ENCODE data around the gene YIPF1.

DNA sequence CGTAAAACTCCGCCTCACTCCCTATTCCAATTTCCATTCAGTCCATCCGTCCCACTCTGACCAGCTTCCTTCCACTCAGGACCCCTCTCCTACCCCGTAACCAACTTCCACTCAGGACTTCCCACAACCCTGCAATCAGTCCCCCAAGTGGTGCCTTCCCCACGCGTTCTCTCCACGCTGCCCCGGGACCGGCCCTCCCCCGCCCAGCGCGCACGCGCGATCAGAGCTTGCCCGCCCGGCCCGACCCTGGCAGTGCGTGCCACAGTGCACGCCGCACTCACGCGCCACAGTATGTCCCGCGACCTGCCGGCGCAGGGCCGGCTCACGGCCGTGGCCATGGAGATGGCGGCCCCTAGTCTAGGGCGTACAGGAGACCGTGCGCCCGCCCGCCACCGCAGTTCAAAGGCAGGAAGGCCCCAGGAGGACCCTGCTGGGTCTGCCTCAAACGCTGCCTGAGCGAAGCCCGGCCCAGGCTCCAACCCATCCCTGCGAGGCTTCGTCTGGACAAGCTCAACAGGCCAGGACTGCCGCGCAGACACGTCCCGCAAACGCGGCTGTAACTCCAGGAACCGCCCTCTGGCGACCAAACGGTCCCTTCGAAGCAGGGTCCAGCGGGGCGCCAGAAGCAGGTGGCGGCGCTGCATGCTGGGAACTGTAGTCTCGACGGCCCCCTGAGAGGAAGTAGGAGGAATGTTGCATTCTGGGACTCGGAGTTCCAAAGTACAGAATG lies 51.5 kb downstream of the YIPF1 start, which contains the start of gene NDC1:
- no peak for TF ChIP-seq EZH2 (IDR thresholded peaks at IDR 0.05)
- TF ChIP-seq, protein P1, sequence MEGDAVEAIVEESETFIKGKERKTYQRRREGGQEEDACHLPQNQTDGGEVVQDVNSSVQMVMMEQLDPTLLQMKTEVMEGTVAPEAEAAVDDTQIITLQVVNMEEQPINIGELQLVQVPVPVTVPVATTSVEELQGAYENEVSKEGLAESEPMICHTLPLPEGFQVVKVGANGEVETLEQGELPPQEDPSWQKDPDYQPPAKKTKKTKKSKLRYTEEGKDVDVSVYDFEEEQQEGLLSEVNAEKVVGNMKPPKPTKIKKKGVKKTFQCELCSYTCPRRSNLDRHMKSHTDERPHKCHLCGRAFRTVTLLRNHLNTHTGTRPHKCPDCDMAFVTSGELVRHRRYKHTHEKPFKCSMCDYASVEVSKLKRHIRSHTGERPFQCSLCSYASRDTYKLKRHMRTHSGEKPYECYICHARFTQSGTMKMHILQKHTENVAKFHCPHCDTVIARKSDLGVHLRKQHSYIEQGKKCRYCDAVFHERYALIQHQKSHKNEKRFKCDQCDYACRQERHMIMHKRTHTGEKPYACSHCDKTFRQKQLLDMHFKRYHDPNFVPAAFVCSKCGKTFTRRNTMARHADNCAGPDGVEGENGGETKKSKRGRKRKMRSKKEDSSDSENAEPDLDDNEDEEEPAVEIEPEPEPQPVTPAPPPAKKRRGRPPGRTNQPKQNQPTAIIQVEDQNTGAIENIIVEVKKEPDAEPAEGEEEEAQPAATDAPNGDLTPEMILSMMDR (IDR thresholded peaks at IDR 0.05), result peak; percentile 51
- no peak for TF ChIP-seq EZH2phosphoT487 (IDR thresholded peaks at IDR 0.05)
